H9 (cell line): ENCODE data around the gene DMRT1. TPM values are rescaled to one million over a fixed set of nuclear protein-coding genes. Genes with fewer than 3 reads are reported as not detected.
A peak's percentile ranks its signal among the peaks of the same experiment; 100 is the strongest.

ENCODE experiments used
- DNase-seq: peaks from one replicate; pipeline ENCODE4 v3.0.0-alpha.2; 2017
- H2AFZ ChIP-seq: one replicate; pipeline ENCODE4 v1.6.1; 2013; ENCODE audit warnings: mild to moderate bottlenecking, low read length, control low read depth, moderate library complexity
- H2AK5ac ChIP-seq: 2 replicates; pipeline ENCODE4 v1.6.1; 2013; ENCODE audit warnings: low read length, control low read depth, mixed read lengths; ENCODE audit not compliant: insufficient read length
- H2BK120ac ChIP-seq: one replicate; pipeline ENCODE4 v1.6.1; 2013; ENCODE audit warnings: low read depth, mild to moderate bottlenecking, low read length, control low read depth, inconsistent platforms; ENCODE audit not compliant: poor library complexity, severe bottlenecking
- H2BK12ac ChIP-seq: 2 replicates; pipeline ENCODE4 v1.6.1; 2013; ENCODE audit warnings: low read length, control low read depth, mixed read lengths, low read depth; ENCODE audit not compliant: insufficient read length
- H2BK15ac ChIP-seq: 2 replicates; pipeline ENCODE4 v1.6.1; 2013; ENCODE audit warnings: low read depth, low read length, control low read depth
- H2BK20ac ChIP-seq: one replicate; pipeline ENCODE4 v1.6.1; 2013; ENCODE audit warnings: low read depth, mild to moderate bottlenecking, low read length, control low read depth, inconsistent platforms; ENCODE audit not compliant: poor library complexity, severe bottlenecking
- H2BK5ac ChIP-seq: 2 replicates; pipeline ENCODE4 v1.6.1; 2013; ENCODE audit warnings: low read length, control low read depth, mixed read lengths; ENCODE audit not compliant: insufficient read length
- H3K14ac ChIP-seq: 2 replicates; pipeline ENCODE4 v1.6.1; 2013; ENCODE audit warnings: low read length, control low read depth; ENCODE audit not compliant: insufficient read depth
- H3K18ac ChIP-seq: 2 replicates; pipeline ENCODE4 v1.6.1; 2013; ENCODE audit warnings: low read depth, mild to moderate bottlenecking, mixed read lengths, low read length, control low read depth; ENCODE audit not compliant: insufficient read length
- H3K23ac ChIP-seq: 2 replicates; pipeline ENCODE4 v1.6.1; 2013; ENCODE audit warnings: low read length, control low read depth, mixed read lengths, low read depth; ENCODE audit not compliant: insufficient read length
- H3K23me2 ChIP-seq: 2 replicates; pipeline ENCODE4 v1.6.1; 2013; ENCODE audit warnings: low read depth, mild to moderate bottlenecking, mixed read lengths, low read length, control low read depth; ENCODE audit not compliant: insufficient read length, poor library complexity, severe bottlenecking
- H3K27ac ChIP-seq: 2 replicates; pipeline ENCODE4 v1.5.1; 2013; ENCODE audit warnings: low read length, control low read depth, mixed read lengths, low read depth; ENCODE audit not compliant: insufficient read length
- H3K27me3 ChIP-seq: 2 replicates; pipeline ENCODE4 v1.6.1; 2013; ENCODE audit warnings: low read length, control low read depth, inconsistent platforms; ENCODE audit not compliant: insufficient read depth
- H3K4ac ChIP-seq: 2 replicates; pipeline ENCODE4 v1.6.1; 2013; ENCODE audit warnings: low read depth, mild to moderate bottlenecking, control low read depth, inconsistent platforms, low read length, moderate library complexity
- H3K4me1 ChIP-seq: 2 replicates; pipeline ENCODE4 v1.6.1; 2013; ENCODE audit warnings: low read length, control low read depth, inconsistent platforms; ENCODE audit not compliant: insufficient read depth
- H3K4me2 ChIP-seq: 2 replicates; pipeline ENCODE4 v1.6.1; 2013; ENCODE audit warnings: low read length, control low read depth, mixed read lengths; ENCODE audit not compliant: insufficient read length, insufficient read depth
- H3K56ac ChIP-seq: 2 replicates; pipeline ENCODE4 v1.6.1; 2013; ENCODE audit warnings: low read depth, mild to moderate bottlenecking, mixed read lengths, low read length, control low read depth; ENCODE audit not compliant: insufficient read length
- H3K79me1 ChIP-seq: 2 replicates; pipeline ENCODE4 v1.6.1; 2013; ENCODE audit warnings: low read depth, mild to moderate bottlenecking, moderate library complexity, low read length, control low read depth, inconsistent platforms; ENCODE audit not compliant: insufficient read depth, poor library complexity, severe bottlenecking
- H3K79me2 ChIP-seq: 2 replicates; pipeline ENCODE4 v1.6.1; 2013; ENCODE audit warnings: low read length, control low read depth, inconsistent platforms; ENCODE audit not compliant: insufficient read depth
- H3K9ac ChIP-seq: 2 replicates; pipeline ENCODE4 v1.6.1; 2013; ENCODE audit warnings: low read length, control low read depth, mixed read lengths; ENCODE audit not compliant: insufficient read length; ENCODE audit errors: extremely low read depth
- H3K9me3 ChIP-seq: one replicate; pipeline ENCODE4 v1.6.1; 2013; ENCODE audit warnings: low read depth, low read length, inconsistent platforms; ENCODE audit not compliant: control insufficient read depth
- H3T11ph ChIP-seq: one replicate; pipeline ENCODE4 v1.6.1; 2013; ENCODE audit warnings: mild to moderate bottlenecking, low read length, control low read depth, inconsistent platforms
- H4K20me1 ChIP-seq: one replicate; pipeline ENCODE4 v1.6.1; 2013; ENCODE audit not compliant: control insufficient read depth, insufficient read length, insufficient read depth
- H4K5ac ChIP-seq: 2 replicates; pipeline ENCODE4 v1.6.1; 2013; ENCODE audit warnings: low read depth, mild to moderate bottlenecking, mixed read lengths, low read length, control low read depth; ENCODE audit not compliant: insufficient read length
- H4K8ac ChIP-seq: replicated peaks from 2 replicates; pipeline ENCODE4 v1.6.1; 2013; ENCODE audit warnings: low read length, control low read depth, mixed read lengths, low read depth; ENCODE audit not compliant: insufficient read length
- H4K91ac ChIP-seq: 2 replicates; pipeline ENCODE4 v1.6.1; 2013; ENCODE audit warnings: low read depth, mild to moderate bottlenecking, moderate library complexity, mixed read lengths, low read length, control low read depth; ENCODE audit not compliant: insufficient read length
- H3K27ac Mint-ChIP-seq, 3 experiments: 2 replicates in 2 of 3; 3 replicates in 1 of 3; pipeline ENCODE4 v1.8.0; 2020 to 2021; ENCODE audit warnings: mixed read lengths in 3 of 3, mild to moderate bottlenecking in 1 of 3, moderate library complexity in 1 of 3
- H3K27me3 Mint-ChIP-seq: 2 replicates; pipeline ENCODE4 v1.8.0; 2021; ENCODE audit warnings: low read depth, mild to moderate bottlenecking, moderate library complexity, mixed read lengths
- H3K36me3 Mint-ChIP-seq, 3 experiments: 2 replicates in 2 of 3; 3 replicates in 1 of 3; pipeline ENCODE4 v1.8.0; 2020 to 2021; ENCODE audit warnings: low read depth in 3 of 3, mixed read lengths in 3 of 3; ENCODE audit not compliant: insufficient read depth in 1 of 3
- H3K4me1 Mint-ChIP-seq, 2 experiments: 2 replicates each; pipeline ENCODE4 v1.8.0; 2020; ENCODE audit warnings: mixed read lengths in 2 of 2
- H3K4me3 Mint-ChIP-seq, 2 experiments: 2 replicates in 1 of 2; 3 replicates in 1 of 2; pipeline ENCODE4 v1.8.0; 2020 to 2021; ENCODE audit warnings: mild to moderate bottlenecking in 2 of 2, mixed read lengths in 2 of 2, moderate library complexity in 1 of 2
- H3K9me3 Mint-ChIP-seq, 2 experiments: 2 replicates in 1 of 2; 3 replicates in 1 of 2; pipeline ENCODE4 v1.8.0; 2020; ENCODE audit warnings: mild to moderate bottlenecking in 2 of 2, mixed read lengths in 2 of 2, moderate library complexity in 1 of 2
- WGBS: extraction: QIAGEN DNeasy Blood & Tissue Kit; methylation state at CpG from one replicate; pipeline ENCODE4 v1.1.7; 2013; ENCODE audit warnings: missing lambda C conversion rate, low lambda C conversion rate, mixed read lengths; ENCODE audit not compliant: insufficient read length; ENCODE audit errors: extremely low coverage; 5-methylcytosine and 5-hydroxymethylcytosine counted together
- long read RNA-seq: library from polyadenylated mRNA; unstranded; transcript quantifications from one replicate; pipeline ENCODE4 v2.0.0, GENCODE V29; 2020
- total RNA-seq: library from RNA; stranded (reverse); gene quantifications from 2 replicates; pipeline ENCODE4 v1.2.1, GENCODE V29; 2021
- TF ChIP-seq, protein P1 (sequence below): fragments of 200-600 bp; sonication (generic); conservative IDR thresholded peaks from 3 replicates; pipeline ENCODE4 v1.8.0; 2021; ENCODE audit warnings: antibody characterized with exemption, mild to moderate bottlenecking

DMRT1 gene
- not detected in 2 replicates for total RNA-seq
- long read RNA-seq = 0 reads

DNA sequence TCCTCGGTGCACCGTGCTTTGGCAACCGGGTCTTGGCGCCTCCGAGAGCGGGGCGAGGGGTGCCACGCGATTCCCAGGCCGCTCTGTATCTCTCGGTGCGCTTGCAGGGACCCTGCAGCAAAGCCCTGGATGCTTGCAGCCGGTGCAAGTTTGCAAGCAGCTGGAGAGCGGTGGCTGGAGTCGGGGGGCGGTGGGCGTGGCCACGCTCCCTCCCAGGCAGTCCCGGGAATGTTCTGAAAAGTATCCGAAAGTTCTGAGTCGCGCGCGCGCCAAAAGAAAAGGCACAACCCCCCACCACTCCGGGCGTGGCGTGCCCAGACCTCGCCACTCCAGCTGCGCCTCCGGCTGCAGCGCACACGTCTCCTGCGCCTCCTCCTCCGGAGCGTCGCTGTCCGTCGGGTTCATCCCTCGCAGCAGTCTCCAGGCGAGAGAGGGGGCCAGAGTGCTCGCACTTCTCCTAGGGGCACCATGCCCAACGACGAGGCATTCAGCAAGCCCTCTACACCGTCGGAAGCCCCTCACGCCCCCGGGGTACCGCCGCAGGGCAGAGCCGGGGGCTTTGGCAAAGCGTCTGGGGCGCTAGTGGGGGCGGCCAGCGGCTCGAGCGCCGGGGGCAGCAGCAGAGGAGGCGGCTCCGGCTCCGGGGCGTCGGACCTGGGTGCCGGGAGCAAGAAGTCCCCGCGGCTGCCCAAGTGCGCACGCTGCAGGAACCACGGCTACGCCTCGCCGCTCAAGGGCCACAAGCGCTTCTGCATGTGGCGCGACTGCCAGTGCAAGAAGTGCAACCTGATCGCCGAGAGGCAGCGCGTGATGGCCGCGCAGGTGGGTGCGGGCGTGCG is at the start of gene DMRT1:
Gene DMRT1 (plus strand): TSS at position 327 of the 839 bp plus-strand sequence. CDS start 142 bp downstream, at position 469.
- Mint-ChIP-seq H3K9me3 (peaks cover 2 to 20% of the 10 kb centered on the region in 2 experiments; a peak in 2 of 5 replicates), H3K36me3 (no peaks in the 10 kb centered on the region), H3K4me3 (peak within 1 kb of the TSS; percentile 24 to 73), H3K27ac (no peak within 1 kb of the TSS), H3K27me3 (peaks cover 99% of the 10 kb centered on the region), H3K4me1 (peaks cover 21 to 25% of the 10 kb centered on the region in 2 experiments)
- H2BK120ac ChIP-seq = no peak within 1 kb of the TSS
- no peak within 1 kb of the TSS for H3K56ac ChIP-seq
- no peak within 1 kb of the TSS for H4K8ac ChIP-seq
- no peak within 1 kb of the TSS for H3K9ac ChIP-seq
- H4K91ac ChIP-seq = no peak within 1 kb of the TSS
- H3K27me3 ChIP-seq = peaks cover 74% of the 10 kb centered on the region
- no peak within 1 kb of the TSS for H3K23ac ChIP-seq
- H4K20me1 ChIP-seq = no peaks in the 10 kb centered on the region
- no peak within 1 kb of the TSS for H3K18ac ChIP-seq
- no peaks in the 10 kb centered on the region for H3K79me2 ChIP-seq
- peak; percentile 68 for DNase-seq
- no peak within 1 kb of the TSS for H2BK20ac ChIP-seq
- H3K4ac ChIP-seq = no peak within 1 kb of the TSS
- no peaks in the 10 kb centered on the region for H3K79me1 ChIP-seq
- no peaks in the 10 kb centered on the region for H3K4me1 ChIP-seq
- no CpG with 5 or more reads among the region's 84 CpGs for WGBS
- H2BK5ac ChIP-seq = no peak within 1 kb of the TSS
- no peak within 1 kb of the TSS for H4K5ac ChIP-seq
- H2AK5ac ChIP-seq = no peak within 1 kb of the TSS
- no peak within 1 kb of the TSS for H3K27ac ChIP-seq
- TF ChIP-seq, protein P1, sequence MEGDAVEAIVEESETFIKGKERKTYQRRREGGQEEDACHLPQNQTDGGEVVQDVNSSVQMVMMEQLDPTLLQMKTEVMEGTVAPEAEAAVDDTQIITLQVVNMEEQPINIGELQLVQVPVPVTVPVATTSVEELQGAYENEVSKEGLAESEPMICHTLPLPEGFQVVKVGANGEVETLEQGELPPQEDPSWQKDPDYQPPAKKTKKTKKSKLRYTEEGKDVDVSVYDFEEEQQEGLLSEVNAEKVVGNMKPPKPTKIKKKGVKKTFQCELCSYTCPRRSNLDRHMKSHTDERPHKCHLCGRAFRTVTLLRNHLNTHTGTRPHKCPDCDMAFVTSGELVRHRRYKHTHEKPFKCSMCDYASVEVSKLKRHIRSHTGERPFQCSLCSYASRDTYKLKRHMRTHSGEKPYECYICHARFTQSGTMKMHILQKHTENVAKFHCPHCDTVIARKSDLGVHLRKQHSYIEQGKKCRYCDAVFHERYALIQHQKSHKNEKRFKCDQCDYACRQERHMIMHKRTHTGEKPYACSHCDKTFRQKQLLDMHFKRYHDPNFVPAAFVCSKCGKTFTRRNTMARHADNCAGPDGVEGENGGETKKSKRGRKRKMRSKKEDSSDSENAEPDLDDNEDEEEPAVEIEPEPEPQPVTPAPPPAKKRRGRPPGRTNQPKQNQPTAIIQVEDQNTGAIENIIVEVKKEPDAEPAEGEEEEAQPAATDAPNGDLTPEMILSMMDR = no peak
- no peak within 1 kb of the TSS; the same call in 1 of the 2 replicates for H3K14ac ChIP-seq
- H3K4me2 ChIP-seq = peak within 1 kb of the TSS; percentile 53
- no peak within 1 kb of the TSS for H2BK12ac ChIP-seq
- no peak within 1 kb of the TSS for H2BK15ac ChIP-seq
- no peak within 1 kb of the TSS for H3T11ph ChIP-seq
- no peaks in the 10 kb centered on the region for H3K9me3 ChIP-seq
- H2AFZ ChIP-seq = no peak within 1 kb of the TSS
- H3K23me2 ChIP-seq = peaks cover 4% of the 10 kb centered on the region
